Stimulated activated CD8-positive, alpha-beta memory T cell treated with anti-CD3 and anti-CD28 coated beads, Interleukin-12 subunit alpha, Interleukin-12 subunit beta, amount 100 ng/mL, for 24 hours (primary cell): Measurements from ENCODE around the gene PTRH2.
"Not testable (repeated sequence)": the region's sequence is repeated elsewhere in the genome, so short reads cannot be mapped to it uniquely, and the experiment has no call there.

Experiments
- DNase-seq: peaks from one replicate; pipeline ENCODE4 v3.0.0-alpha.2; 2020; ENCODE audit errors: extremely low read depth

The PTRH2 gene

GRCh38 chr17:59707149-59707970, at the start of gene PTRH2, which contains the start of gene VMP1:
PTRH2 (minus strand) TSS chr17:59707430; CDS start chr17:59697978, 9,452 bp downstream.
VMP1 (plus strand) TSS chr17:59707654; CDS start chr17:59731447, 23,793 bp downstream.
- DNase-seq, result peak; percentile 86

DNA sequence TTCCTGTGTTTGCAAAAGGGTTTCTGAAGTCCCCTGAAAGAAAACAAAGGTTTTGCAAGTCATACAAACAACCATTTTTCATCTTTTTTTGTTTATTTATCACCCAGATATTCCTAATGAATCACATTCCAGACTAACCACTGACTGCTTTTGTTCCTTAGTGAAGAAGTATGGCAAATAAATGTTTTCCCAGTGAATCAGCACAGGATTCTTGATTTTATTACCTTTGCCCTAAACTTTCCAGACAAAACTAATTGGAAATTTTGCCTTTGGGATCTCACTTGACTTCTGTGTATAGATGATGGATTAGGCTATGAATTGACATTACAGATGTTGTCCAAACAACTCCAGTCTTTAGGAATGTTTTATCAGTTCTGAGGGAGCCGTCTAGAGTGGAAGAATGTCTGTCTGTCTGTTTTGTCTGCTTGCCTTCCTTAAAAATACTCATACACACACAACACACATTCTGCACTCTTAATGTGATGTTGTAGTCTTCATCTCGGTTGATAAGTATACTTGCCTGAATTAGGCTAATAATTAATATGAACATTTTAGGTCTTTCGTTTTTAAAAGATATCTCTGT, 49.1 kb upstream of the PTRH2 start:
- no peak for DNase-seq

GRCh38 chr17:59755069-59755468, 47.8 kb upstream of the PTRH2 start:
- DNase-seq, result not testable (repeated sequence)

GRCh38 chr17:59754552-59754951, 47.3 kb upstream of the PTRH2 start:
- DNase-seq, result no peak

- DNase-seq, result no peak
These were observed 46.6 kb upstream of the PTRH2 start for GRCh38 chr17:59753522-59754467.

DNA sequence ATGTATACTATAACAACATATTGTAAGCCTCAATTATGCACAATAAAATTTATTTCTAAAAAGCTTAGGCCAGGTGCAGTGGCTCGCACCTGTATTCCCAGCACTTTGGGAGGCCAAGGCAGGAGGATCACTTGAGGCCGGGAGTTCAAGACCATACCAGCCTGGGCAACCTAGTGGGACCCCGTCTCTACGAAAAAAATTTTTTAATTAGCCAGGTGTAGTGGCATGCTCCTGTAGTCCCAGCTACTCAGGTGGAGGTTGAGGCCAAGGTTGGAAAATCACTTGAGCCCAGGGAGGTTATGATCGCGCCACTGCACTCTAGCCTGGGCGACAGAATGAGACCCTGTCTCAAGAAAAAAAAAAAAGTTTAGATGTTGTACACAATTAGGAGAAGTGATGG, 45.7 kb upstream of the PTRH2 start:
- DNase-seq, result no peak

DNA sequence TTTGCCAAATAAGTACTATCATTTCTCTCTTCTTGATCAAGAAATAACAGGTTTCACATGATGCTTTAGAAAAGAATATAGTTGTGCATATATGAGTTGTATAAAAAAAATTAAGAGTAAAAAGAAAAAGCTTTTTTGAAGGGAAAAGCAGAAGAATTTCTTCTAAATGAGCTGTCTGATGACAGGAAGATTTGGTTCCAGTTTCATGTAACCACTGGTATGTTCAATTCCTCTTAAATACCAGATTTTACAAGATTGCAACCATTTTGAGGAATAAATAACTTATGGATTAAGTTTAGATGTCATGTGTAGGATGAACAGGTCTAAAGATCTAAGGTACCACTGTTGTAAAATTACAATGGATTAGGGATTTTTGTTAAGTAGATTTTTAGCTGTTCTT, 45.2 kb upstream of the PTRH2 start:
- DNase-seq, result no peak

GRCh38 chr17:59751955-59752413, 44.8 kb upstream of the PTRH2 start:
- no peak for DNase-seq

GRCh38 chr17:59748591-59748990, 41.4 kb upstream of the PTRH2 start:
- no peak for DNase-seq

DNA sequence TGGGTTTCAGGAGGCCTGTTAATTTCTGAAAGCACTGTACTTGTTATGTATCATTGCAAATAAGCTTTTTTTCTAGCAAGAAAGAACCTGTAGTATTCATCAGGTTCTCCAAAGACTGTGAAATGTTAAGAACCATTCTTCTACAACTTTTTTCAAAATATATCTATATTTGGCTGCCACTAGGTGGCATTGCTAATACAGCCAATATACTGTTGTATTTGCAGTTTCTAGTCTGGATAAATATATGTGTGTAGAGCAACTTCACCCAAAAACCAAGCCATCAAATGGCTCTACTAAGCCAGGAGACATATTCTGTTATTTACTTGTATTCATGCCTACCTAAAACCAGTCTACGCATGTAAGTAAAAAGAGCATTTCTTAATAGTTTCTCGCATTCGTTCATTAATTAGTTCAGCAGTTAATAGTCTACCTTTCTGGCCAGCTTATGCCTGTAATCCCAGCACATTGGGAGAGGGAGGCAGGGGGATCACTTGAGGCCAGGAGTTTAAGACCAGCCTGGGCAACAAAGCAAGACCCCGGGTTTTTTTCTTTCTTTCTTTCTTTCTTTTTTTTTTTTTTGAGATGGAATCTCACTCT, 39.7 kb upstream of the PTRH2 start:
- no peak for DNase-seq

DNA sequence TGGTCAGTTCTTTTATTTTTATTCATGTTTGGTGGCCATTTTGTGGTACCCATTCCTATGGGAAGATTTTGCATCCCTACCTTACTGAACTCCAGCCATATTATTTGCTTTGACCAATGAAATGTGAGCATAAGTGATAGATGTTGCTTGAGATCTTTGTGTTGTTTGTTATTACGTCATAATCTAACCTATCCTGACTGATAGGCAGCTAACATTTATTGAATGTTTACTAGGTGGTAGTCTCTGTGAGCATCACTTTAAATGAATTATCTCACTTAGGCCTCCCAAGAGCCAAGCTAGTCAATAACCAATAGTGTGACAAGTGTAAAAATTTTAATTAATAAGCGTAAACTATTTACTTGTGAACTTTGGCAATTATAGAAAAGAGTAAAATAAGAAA, 37.8 kb upstream of the PTRH2 start:
- no peak for DNase-seq

DNA sequence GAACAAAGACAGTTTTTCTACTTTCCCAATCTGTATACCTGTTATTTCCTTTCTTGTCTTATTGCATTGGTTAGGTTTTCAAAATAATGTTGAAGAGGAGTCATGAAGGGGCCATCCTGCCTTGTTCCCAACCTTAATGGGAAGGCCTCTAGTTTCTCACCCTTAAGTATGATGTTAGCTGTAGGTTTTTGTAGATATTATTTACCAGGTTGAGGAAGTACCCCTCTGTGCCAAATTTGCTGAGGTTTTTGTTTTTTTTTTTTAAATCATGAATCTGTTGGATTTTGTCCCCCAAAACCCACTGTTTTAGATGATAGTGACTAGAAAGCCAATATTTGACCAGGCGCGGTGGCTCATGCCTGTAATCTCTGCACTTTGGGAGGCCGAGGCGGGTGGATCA, 36.6 kb upstream of the PTRH2 start:
- DNase-seq, result no peak

- no peak for DNase-seq
These were observed 30.1 kb upstream of the PTRH2 start for GRCh38 chr17:59737324-59737723.

DNA sequence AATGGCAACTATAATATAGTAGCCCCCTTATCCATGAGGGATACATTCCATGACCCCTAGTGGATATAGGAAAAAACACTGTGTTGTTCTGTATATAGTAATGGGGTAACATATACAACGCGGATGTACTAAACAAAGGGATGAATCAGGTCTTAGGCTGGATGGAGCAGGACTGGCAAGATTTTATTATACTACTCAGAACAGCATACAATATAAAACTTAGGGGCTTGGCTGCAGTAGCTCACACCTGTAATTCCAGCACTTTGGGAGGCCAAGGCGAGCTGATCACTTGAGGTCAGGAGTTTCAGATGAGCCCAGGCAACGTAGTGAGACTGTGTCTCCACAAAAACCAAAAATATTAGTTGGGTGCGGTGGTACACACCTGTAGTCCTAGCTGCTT, 27.0 kb upstream of the PTRH2 start:
- DNase-seq, result no peak

DNA sequence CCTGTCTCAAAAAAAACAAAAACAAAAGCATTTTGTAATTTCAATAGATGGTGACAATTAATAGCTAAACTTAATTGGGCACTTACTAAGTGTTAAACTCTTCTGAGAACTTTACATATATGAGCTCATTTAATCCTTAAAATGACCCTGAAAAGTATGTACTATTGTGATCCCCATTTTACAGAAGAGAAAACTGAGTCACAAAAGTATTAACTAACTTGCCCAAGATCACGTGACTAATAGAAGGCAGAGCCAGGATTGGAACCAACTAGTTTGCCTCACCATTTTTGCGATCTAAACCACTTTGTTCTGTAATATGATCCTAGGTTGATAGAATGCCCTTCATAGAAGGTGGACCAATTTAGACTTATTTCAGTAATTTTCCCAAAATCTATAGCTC, 26.5 kb upstream of the PTRH2 start:
- no peak for DNase-seq

DNA sequence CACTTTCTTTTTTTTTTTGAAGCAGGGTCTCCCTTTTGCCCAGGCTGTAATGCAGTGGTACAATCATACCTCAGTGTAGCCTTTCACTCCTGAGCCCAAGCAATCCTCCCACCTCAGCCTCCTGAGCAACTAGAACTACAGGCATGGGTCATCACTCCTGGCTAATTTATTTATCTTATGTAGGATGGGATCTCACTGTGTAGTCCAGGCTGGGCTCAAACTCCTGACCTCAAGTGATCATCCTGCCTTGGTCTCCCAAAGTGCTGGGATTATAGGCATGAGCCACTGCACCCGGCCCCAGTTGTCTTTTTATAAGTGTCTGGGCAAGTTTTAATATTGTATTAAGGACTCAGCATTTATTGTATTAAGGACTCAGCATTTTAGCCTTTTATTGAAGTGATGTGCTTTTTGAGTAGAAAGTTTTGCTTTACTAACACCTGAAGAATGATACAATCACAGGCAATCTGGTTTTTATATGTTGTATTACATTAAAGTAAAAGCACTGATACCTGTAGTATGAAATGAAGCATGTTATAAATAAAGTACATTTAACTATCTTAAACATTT, 23.1 kb upstream of the PTRH2 start:
- DNase-seq, result no peak

GRCh38 chr17:59727817-59728533, 20.7 kb upstream of the PTRH2 start:
- DNase-seq, result no peak

- no peak for DNase-seq
These were observed 18.5 kb upstream of the PTRH2 start for GRCh38 chr17:59725691-59726090.

DNA sequence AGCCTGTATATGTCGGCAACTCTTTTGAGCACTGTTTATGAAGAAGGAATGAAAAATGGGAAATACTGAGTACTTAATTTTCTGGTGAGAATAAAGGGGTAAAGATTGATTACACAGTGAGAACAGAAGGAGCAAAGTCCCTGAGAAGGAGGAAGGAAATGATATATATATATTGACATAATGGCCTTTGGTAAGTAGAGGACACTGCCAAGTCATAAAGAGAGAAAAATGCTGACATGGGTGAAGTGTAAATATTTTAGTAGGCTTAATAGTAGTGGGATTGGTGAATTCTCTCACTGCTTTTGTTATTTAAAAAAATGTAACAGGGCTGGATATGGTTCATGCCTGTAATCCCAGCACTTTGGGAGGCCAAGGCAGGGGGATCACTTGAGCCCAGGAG, 16.4 kb upstream of the PTRH2 start:
- no peak for DNase-seq

- DNase-seq, result no peak
These were observed 15.8 kb upstream of the PTRH2 start for GRCh38 chr17:59723041-59723440.

DNA sequence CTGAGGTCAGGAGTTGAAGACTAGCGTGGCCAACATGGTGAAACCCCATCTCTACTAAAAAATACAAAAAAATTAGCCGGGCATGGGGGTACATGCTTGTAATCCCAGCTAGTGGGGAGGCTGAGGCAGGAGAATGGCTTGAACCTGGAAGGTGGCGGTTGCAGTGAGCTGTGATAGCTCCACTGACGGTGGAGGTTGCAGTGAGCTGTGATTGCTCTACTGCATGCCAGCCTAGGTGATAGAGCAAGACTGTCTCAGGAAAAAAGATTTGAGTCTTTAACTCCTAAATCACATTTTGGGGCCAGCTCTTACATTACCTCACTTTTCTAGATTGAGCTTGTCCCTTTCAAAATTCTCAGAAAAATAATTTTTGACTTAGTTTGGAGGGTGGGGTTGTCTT, 15.4 kb upstream of the PTRH2 start:
- DNase-seq, result no peak
